IMR-90 (cell line): Measurements from ENCODE around the gene ACADSB. TPM values are rescaled to one million over a fixed set of nuclear protein-coding genes. Genes with fewer than 3 reads are reported as not detected.

Experiments used
- ATAC-seq: fragments of 200-7000 bp; cut with Tn5 transposase; 2 replicates; pipeline ENCODE4 v1.9.1; 2020; ENCODE audit warnings: low read depth, mild to moderate bottlenecking, moderate library complexity
- BruUV-seq: library from RNA; stranded (reverse); fragments of 400-500 nt; replicated peaks from 2 replicates; lab custom pipeline; 2021; lab: Mats Ljungman, UMichigan
- CTCF ChIA-PET: fragments of 300-600 bp; formaldehyde crosslinking; extraction: SDS; loops from one replicate; lab custom pipeline; 2021; ENCODE audit warnings: antibody characterized with exemption; lab: Yijun Ruan, JAX
- POLR2A ChIA-PET: fragments of 300-600 bp; sonication (Branson Sonifier 250); formaldehyde crosslinking; loops from one replicate; lab custom pipeline; 2022; ENCODE audit warnings: antibody characterized with exemption; ENCODE audit not compliant: unreplicated experiment; lab: Charles Lee
- DNase-seq: peaks from one replicate; pipeline ENCODE4 v3.0.0; 2013
- H2AFZ ChIP-seq: replicated peaks from 2 replicates; pipeline ENCODE3; 2013; ENCODE audit warnings: low read length, mild to moderate bottlenecking; ENCODE audit not compliant: poor library complexity
- H2AK5ac ChIP-seq: 2 replicates; pipeline ENCODE4 v1.6.1; 2013; ENCODE audit warnings: low read depth, low read length, inconsistent platforms
- H2AK9ac ChIP-seq: replicated peaks from 2 replicates; pipeline ENCODE3; 2013; ENCODE audit warnings: mild to moderate bottlenecking, low read depth, low read length, moderate library complexity; ENCODE audit not compliant: poor library complexity
- H2BK120ac ChIP-seq: 2 replicates; pipeline ENCODE4 v1.6.1; 2013; ENCODE audit warnings: low read depth, low read length, inconsistent platforms
- H2BK15ac ChIP-seq: 3 replicates; pipeline ENCODE4 v1.6.1; 2013; ENCODE audit warnings: low read depth, low read length, inconsistent platforms
- H2BK20ac ChIP-seq: 2 replicates; pipeline ENCODE4 v1.6.1; 2013; ENCODE audit warnings: low read depth, mild to moderate bottlenecking, inconsistent platforms, low read length, moderate library complexity
- H2BK5ac ChIP-seq: 2 replicates; pipeline ENCODE4 v1.6.1; 2013; ENCODE audit warnings: mild to moderate bottlenecking, low read depth, low read length, inconsistent platforms; ENCODE audit not compliant: poor library complexity, severe bottlenecking
- H3K14ac ChIP-seq: replicated peaks from 2 replicates; pipeline ENCODE4 v1.6.1; 2013; ENCODE audit warnings: low read depth, low read length, inconsistent platforms
- H3K18ac ChIP-seq: 2 replicates; pipeline ENCODE4 v1.6.1; 2013; ENCODE audit warnings: low read depth, low read length, control low read depth
- H3K23ac ChIP-seq: 2 replicates; pipeline ENCODE4 v1.6.1; 2013; ENCODE audit warnings: low read depth, low read length, inconsistent platforms
- H3K27ac ChIP-seq: 2 replicates; pipeline ENCODE4 v1.5.1; 2013; ENCODE audit warnings: mild to moderate bottlenecking, control low read depth, low read length; ENCODE audit not compliant: insufficient read depth
- H3K27me3 ChIP-seq: 2 replicates; pipeline ENCODE4 v1.6.1; 2013; ENCODE audit warnings: low read length; ENCODE audit not compliant: control insufficient read depth, insufficient read depth
- H3K36me3 ChIP-seq: 2 replicates; pipeline ENCODE4 v1.6.1; 2013; ENCODE audit warnings: low read length, mixed read lengths; ENCODE audit not compliant: control insufficient read depth, insufficient read depth
- H3K4ac ChIP-seq: 2 replicates; pipeline ENCODE4 v1.6.1; 2013; ENCODE audit warnings: low read depth, low read length, inconsistent platforms
- H3K4me1 ChIP-seq: 2 replicates; pipeline ENCODE4 v1.6.1; 2013; ENCODE audit warnings: low read length, mixed read lengths; ENCODE audit not compliant: control insufficient read depth, insufficient read depth
- H3K4me2 ChIP-seq: 2 replicates; pipeline ENCODE4 v1.6.1; 2013; ENCODE audit warnings: low read depth, mild to moderate bottlenecking, control low read depth, low read length, moderate library complexity
- H3K4me3 ChIP-seq: 2 replicates; pipeline ENCODE4 v1.5.1; 2013; ENCODE audit warnings: low read depth, mild to moderate bottlenecking, control low read depth, low read length, moderate library complexity; ENCODE audit not compliant: insufficient read depth
- H3K56ac ChIP-seq: 2 replicates; pipeline ENCODE4 v1.6.1; 2013; ENCODE audit warnings: low read length, inconsistent platforms; ENCODE audit not compliant: insufficient read depth; ENCODE audit errors: extremely low read depth
- H3K79me1 ChIP-seq, 2 experiments: 2 replicates each; pipeline ENCODE4 v1.6.1; 2013; ENCODE audit warnings: low read length in 2 of 2, inconsistent platforms in 1 of 2, low read depth in 1 of 2
- H3K9ac ChIP-seq: 2 replicates; pipeline ENCODE4 v1.6.1; 2013; ENCODE audit warnings: low read depth, low read length, control low read depth
- H3K9me1 ChIP-seq: 2 replicates; pipeline ENCODE4 v1.6.1; 2013; ENCODE audit warnings: low read length, inconsistent platforms; ENCODE audit not compliant: insufficient read depth
- H3K9me3 ChIP-seq: 2 replicates; pipeline ENCODE4 v1.6.1; 2013; ENCODE audit warnings: low read length; ENCODE audit not compliant: control insufficient read depth, insufficient read depth
- H4K20me1 ChIP-seq: 2 replicates; pipeline ENCODE4 v1.6.1; 2013; ENCODE audit warnings: low read length, inconsistent platforms; ENCODE audit not compliant: insufficient read depth
- H4K5ac ChIP-seq: 2 replicates; pipeline ENCODE4 v1.6.1; 2013; ENCODE audit warnings: mild to moderate bottlenecking, low read depth, low read length, control low read depth
- H4K8ac ChIP-seq, 2 experiments: 2 replicates each; pipeline ENCODE4 v1.6.1; 2013; ENCODE audit warnings: low read depth in 2 of 2, low read length in 2 of 2, control low read depth in 1 of 2, inconsistent platforms in 1 of 2
- H4K91ac ChIP-seq: 2 replicates; pipeline ENCODE4 v1.6.1; 2013; ENCODE audit warnings: low read depth, low read length, inconsistent platforms; ENCODE audit not compliant: insufficient read depth
- BHLHE40 ChIP-seq: fragments of 150-350 bp; IDR thresholded peaks from 2 replicates; pipeline ENCODE4 v1.6.1; 2016; ENCODE audit warnings: mild to moderate bottlenecking, low read depth, low read length
- CHD1 ChIP-seq: IDR thresholded peaks from 2 replicates; pipeline ENCODE4 v1.6.1; 2012; ENCODE audit warnings: low read depth, low read length, improper control_type of control experiment
- CTCF ChIP-seq: conservative IDR thresholded peaks from 2 replicates; pipeline ENCODE4 v1.5.1; 2012; ENCODE audit warnings: mild to moderate bottlenecking, low read depth, low read length, improper control_type of control experiment
- FOS ChIP-seq: fragments of 150-350 bp; IDR thresholded peaks from 2 replicates; pipeline ENCODE4 v1.6.1; 2016; ENCODE audit warnings: low read depth, low read length
- MXI1 ChIP-seq: IDR thresholded peaks from 2 replicates; pipeline ENCODE4 v1.6.1; 2012; ENCODE audit warnings: low read depth, mild to moderate bottlenecking, low read length, moderate library complexity, borderline replicate concordance
- NFE2L2 ChIP-seq: fragments of 150-350 bp; IDR thresholded peaks from 2 replicates; pipeline ENCODE4 v1.6.1; 2016; ENCODE audit warnings: low read depth, mild to moderate bottlenecking, low read length
- POLR2A ChIP-seq: IDR thresholded peaks from 2 replicates; pipeline ENCODE4 v1.6.1; 2012; ENCODE audit warnings: mild to moderate bottlenecking, low read depth, low read length
- RAD21 ChIP-seq: IDR thresholded peaks from 2 replicates; pipeline ENCODE4 v1.6.1; 2012; ENCODE audit warnings: low read length, improper control_type of control experiment
- RCOR1 ChIP-seq: IDR thresholded peaks from 2 replicates; pipeline ENCODE4 v1.6.1; 2012; ENCODE audit warnings: mild to moderate bottlenecking, low read length, improper control_type of control experiment; ENCODE audit not compliant: insufficient replicate concordance
- USF2 ChIP-seq: fragments of 150-350 bp; IDR thresholded peaks from 2 replicates; pipeline ENCODE4 v1.6.1; 2017; ENCODE audit warnings: mild to moderate bottlenecking, antibody characterized with exemption, low read length, low read depth
- WGBS, 2 experiments: methylation state at CpG; one replicate each; pipeline versions ENCODE4 v1.1.5 to v1.1.7; 2013; ENCODE audit warnings: missing lambda C conversion rate in 2 of 2; ENCODE audit not compliant: insufficient read length in 1 of 2; ENCODE audit errors: extremely low coverage in 2 of 2; 5-methylcytosine and 5-hydroxymethylcytosine counted together
- dilution Hi-C: fragments of 300-500 bp; cut with HindIII; formaldehyde crosslinking; loops from one replicate; pipeline ENCODE4 v1.14.3; 2018; ENCODE audit warnings: low sequenced_read_pairs; ENCODE audit not compliant: unreplicated experiment
- in situ Hi-C: fragments of 300-500 bp; cut with MboI; formaldehyde crosslinking; loops from 3 replicates; pipeline ENCODE4 v1.14.3; 2019; ENCODE audit warnings: low sequenced_read_pairs, inconsistent platforms, mixed read lengths
- intact Hi-C: fragments of 100-400 bp; cut with micrococcal nuclease; formaldehyde crosslinking; loops from 2 replicates; pipeline ENCODE4 v1.10.0; 2022
- polyA plus RNA-seq, 3 experiments: library from polyadenylated mRNA; depleted of rRNA; stranded (reverse); fragments of >200 nt; gene quantifications; 2 replicates each; pipeline ENCODE4 v1.2.3, GENCODE V29; 2012; ENCODE audit warnings: low replicate concordance in 1 of 3
- total RNA-seq: library from RNA; depleted of rRNA; stranded (reverse); fragments of >200 nt; gene quantifications from 2 replicates; pipeline ENCODE4 v1.2.3, GENCODE V29; 2012

Gene ACADSB
- total and polyA plus RNA-seq, 2 of the 4 experiments (the other 2 are of a cell fraction), result 6.2 to 10.6 TPM

DNA sequence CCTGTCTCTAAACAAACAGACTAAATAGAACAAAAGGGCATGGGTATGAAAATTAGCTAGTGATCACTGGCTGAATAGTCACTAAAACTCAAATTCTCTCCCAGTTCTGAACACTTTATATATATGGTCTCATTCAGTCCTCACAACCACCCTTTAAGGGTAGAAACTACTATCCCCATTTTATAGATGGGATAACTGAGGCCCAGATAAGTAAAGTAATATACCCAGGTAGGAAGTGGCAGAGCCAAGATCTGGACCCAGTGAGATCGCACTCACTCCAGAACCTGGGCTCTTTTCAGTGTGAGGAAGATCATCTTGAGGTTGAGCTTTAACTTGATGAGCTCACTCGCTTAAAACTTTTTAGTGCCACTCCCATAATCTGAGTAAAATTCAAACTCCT lies 24.1 kb upstream of the ACADSB start:
- ATAC-seq (no peak), DNase-seq (no peak)
- no peak overlapping the region for H2BK120ac ChIP-seq
- H3K14ac ChIP-seq, result no peak overlapping the region
- no peak overlapping the region for H3K9ac ChIP-seq
- H4K91ac ChIP-seq, result no peak overlapping the region
- H3K27ac ChIP-seq, result no peak overlapping the region
- no peak overlapping the region for H2AK5ac ChIP-seq
- H3K4ac ChIP-seq, result no peak overlapping the region
- no peak overlapping the region for H3K56ac ChIP-seq
- no peak overlapping the region for H3K23ac ChIP-seq
- no peak overlapping the region for H3K18ac ChIP-seq
- H3K4me1 ChIP-seq, result no peaks in the 10 kb centered on the region
- H2AFZ ChIP-seq, result no peak overlapping the region
- dilution Hi-C loops, result no loop called here
- H2BK15ac ChIP-seq, result no peak overlapping the region
- H3K9me3 ChIP-seq, result no peaks in the 10 kb centered on the region
- WGBS, 2 experiments, result no CpG with 5 or more reads among the region's 2 CpGs
- no peak overlapping the region for H3K4me3 ChIP-seq
- POLR2A ChIA-PET, result no interaction called here
- CTCF ChIA-PET, result interaction anchor here (1.4 kb wide), 1 partner anchor 39 kb away, joined by 3 read pairs; no protein-coding TSS in a partner anchor
- in situ Hi-C loops, result no loop called here
- intact Hi-C loops, result loop anchor here (10.0 kb wide), 1 partner anchor 340 kb away; no protein-coding TSS in a partner anchor
- no peak overlapping the region for H3K4me2 ChIP-seq
- H2BK5ac ChIP-seq, result no peak overlapping the region
- no peak overlapping the region for H4K5ac ChIP-seq
- no peak overlapping the region for H4K8ac ChIP-seq
- no peaks in the 10 kb centered on the region for H4K20me1 ChIP-seq
- peaks cover 2% of the 10 kb centered on the region for H3K9me1 ChIP-seq
- no peaks in the 10 kb centered on the region for H3K79me1 ChIP-seq
- TF ChIP-seq MXI1 (no peak), USF2 (no peak), RCOR1 (no peak), BHLHE40 (no peak), RAD21 (no peak), CTCF (no peak), CHD1 (no peak), NFE2L2 (no peak), POLR2A (no peak), FOS (no peak)
- peaks cover 2% of the 10 kb centered on the region; the same call in 1 of the 2 replicates for H3K36me3 ChIP-seq
- H3K27me3 ChIP-seq, result no peaks in the 10 kb centered on the region
- no peak overlapping the region for H2BK20ac ChIP-seq
- H2AK9ac ChIP-seq, result no peak overlapping the region
- BruUV-seq, result no TSS peak
